Measurements from ENCODE around the gene SYNDIG1. TPM values are rescaled to one million over a fixed set of nuclear protein-coding genes. Genes with fewer than 3 reads are reported as not detected.

The SYNDIG1 gene
- total RNA-seq, 4 donors from 2014 or later: 0.45 TPM; not detected in 3

DNA sequence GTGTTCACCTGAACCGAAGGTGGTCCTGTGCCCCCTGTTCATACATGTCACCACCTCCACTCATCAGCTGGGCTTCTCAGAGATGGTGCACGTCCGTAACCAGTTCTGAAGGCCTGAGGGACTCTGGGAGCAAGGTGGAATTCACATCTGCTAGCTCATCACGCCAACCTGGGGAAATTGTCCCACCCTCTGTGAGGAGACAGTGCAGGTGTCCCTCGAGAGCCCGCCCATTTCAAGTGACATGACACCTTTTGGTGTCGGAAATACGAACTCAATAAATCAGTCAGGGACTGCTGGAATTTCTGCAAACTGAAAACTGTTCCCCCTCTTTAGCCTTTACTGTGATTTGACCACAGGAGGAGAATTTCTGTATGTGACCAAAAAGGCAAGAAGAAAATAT is 99.4 kb downstream of the SYNDIG1 start:
- TF ChIP-seq, protein P1, sequence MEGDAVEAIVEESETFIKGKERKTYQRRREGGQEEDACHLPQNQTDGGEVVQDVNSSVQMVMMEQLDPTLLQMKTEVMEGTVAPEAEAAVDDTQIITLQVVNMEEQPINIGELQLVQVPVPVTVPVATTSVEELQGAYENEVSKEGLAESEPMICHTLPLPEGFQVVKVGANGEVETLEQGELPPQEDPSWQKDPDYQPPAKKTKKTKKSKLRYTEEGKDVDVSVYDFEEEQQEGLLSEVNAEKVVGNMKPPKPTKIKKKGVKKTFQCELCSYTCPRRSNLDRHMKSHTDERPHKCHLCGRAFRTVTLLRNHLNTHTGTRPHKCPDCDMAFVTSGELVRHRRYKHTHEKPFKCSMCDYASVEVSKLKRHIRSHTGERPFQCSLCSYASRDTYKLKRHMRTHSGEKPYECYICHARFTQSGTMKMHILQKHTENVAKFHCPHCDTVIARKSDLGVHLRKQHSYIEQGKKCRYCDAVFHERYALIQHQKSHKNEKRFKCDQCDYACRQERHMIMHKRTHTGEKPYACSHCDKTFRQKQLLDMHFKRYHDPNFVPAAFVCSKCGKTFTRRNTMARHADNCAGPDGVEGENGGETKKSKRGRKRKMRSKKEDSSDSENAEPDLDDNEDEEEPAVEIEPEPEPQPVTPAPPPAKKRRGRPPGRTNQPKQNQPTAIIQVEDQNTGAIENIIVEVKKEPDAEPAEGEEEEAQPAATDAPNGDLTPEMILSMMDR (IDR thresholded peaks at IDR 0.05): no peak
- no peak for TF ChIP-seq POLR2A (IDR thresholded peaks at IDR 0.05)
- WGBS, 2 donors: 45 to 71% methylated on average over 8 of the region's 8 CpGs
- DNase-seq (ENCODE audit: low spot score in 2 of 2): no peak
- no peak overlapping the region for H3K4me3 ChIP-seq (ENCODE audit: low read depth, poor library complexity, severe bottlenecking)
- intact Hi-C loops (cut with DNase I; ENCODE audit: low total_unique reads): no loop called here

DNA sequence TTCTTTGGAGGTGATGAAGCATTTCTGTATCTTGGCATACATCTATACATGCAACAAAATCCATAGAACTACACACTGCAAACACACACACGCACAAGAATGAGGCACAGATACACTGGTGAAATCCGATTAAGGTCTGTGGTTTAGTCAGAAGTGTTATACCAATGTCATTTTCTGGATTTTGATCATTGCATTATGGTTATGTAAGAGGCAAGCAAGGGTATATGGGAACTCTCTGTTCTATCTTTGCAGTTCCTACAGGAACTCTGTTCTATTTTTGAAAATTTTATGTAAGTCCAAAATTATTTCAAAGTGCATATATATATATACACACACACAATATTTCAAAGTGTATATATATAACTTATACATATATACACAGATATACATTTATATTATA is 101.7 kb downstream of the SYNDIG1 start:
- 79 to 85% methylated on average over 2 of the region's 2 CpGs for WGBS, 2 donors
- intact Hi-C loops (cut with DNase I; ENCODE audit: low total_unique reads): no loop called here

DNA sequence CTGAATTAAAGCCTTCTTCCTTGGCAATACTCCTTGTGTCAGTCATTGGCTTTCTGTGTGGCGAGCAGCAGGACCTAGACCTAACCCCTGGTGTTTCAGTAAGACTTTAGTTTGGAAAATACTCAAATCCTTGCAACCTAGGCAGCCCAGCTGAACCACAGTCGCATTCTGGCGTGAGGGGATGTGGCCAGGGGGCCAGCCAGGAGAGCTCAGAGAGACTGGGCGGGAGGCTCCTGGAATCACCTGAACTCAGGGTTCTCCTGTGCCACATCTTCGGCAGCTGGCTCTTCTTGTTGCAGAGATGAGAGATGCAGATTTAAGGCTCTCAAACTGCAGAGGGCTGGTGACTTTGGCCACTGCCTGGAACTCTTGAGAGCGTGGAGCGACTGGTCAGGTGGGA is 102.7 kb downstream of the SYNDIG1 start:
- no peak for DNase-seq (ENCODE audit: low spot score in 2 of 2)
- no peak overlapping the region for H3K4me3 ChIP-seq (ENCODE audit: low read depth, poor library complexity, severe bottlenecking)
- intact Hi-C loops (cut with DNase I; ENCODE audit: low total_unique reads): no loop called here
- WGBS, 2 donors: 87 to 91% methylated on average over 7 of the region's 7 CpGs
- TF ChIP-seq, protein P1 (IDR thresholded peaks at IDR 0.05): no peak
- no peak for TF ChIP-seq POLR2A (IDR thresholded peaks at IDR 0.05)

More for the DNA sequence above, 101.7 kb downstream of the SYNDIG1 start:
- DNase-seq (ENCODE audit: low spot score in 2 of 2): no peak
- TF ChIP-seq POLR2A (IDR thresholded peaks at IDR 0.05): no peak
- TF ChIP-seq, protein P1 (IDR thresholded peaks at IDR 0.05): no peak
- no peak overlapping the region for H3K4me3 ChIP-seq (ENCODE audit: low read depth, poor library complexity, severe bottlenecking)

DNA sequence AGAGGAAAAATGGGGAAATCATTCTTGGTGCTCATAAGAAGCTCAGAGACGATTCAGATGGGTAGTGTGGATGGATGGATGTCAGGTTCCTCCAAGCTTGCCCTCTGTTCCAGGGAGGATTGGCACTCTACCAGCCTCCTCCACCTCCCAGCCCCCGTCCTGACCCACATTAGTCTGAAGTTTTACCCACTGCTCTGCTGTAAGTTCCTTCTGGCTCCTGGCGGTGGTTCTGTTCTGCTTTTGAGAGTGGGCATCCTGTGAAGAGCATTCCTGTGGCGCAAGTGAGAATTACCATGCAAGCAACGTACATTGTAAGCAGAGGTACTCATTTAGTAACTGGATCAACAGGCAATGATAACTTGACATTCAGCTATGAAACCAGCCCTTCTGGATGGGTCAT is 103.4 kb downstream of the SYNDIG1 start:
- WGBS, 2 donors: 80 to 84% methylated on average over 5 of the region's 5 CpGs
- TF ChIP-seq POLR2A (IDR thresholded peaks at IDR 0.05): no peak
- TF ChIP-seq, protein P1 (IDR thresholded peaks at IDR 0.05): no peak
- intact Hi-C loops (cut with DNase I; ENCODE audit: low total_unique reads): no loop called here
- no peak for DNase-seq (ENCODE audit: low spot score in 2 of 2)
- H3K4me3 ChIP-seq (ENCODE audit: low read depth, poor library complexity, severe bottlenecking): no peak overlapping the region

DNA sequence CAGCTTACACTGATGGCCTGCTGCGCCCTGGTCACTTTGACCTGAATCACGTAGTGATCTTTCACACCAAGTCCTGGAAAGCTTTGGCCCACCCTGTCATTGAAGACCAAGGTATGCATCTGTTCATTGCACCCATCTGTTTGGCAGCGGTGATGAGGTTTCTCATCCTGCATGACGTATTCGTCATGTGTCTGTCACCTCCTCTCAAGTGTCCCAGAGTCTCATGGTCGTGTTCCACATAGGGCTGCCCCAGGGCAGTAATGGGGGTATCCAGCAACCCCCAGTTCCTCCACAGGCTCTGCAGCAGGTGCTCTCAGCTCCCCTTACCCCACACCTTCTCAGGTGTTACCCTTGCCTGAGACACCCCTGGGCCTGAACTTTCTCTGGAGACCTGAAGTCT is 104.1 kb downstream of the SYNDIG1 start:
- 82 to 84% methylated on average over 6 of the region's 6 CpGs for whole genome bisulfite sequencing, 2 donors
- no peak for TF ChIP-seq POLR2A (IDR thresholded peaks at IDR 0.05)
- TF ChIP-seq, protein P1 (IDR thresholded peaks at IDR 0.05): no peak
- H3K4me3 ChIP-seq (ENCODE audit: low read depth, poor library complexity, severe bottlenecking): no peak overlapping the region
- DNase-seq (ENCODE audit: low spot score in 2 of 2): no peak
- intact Hi-C loops (cut with DNase I; ENCODE audit: low total_unique reads): no loop called here

DNA sequence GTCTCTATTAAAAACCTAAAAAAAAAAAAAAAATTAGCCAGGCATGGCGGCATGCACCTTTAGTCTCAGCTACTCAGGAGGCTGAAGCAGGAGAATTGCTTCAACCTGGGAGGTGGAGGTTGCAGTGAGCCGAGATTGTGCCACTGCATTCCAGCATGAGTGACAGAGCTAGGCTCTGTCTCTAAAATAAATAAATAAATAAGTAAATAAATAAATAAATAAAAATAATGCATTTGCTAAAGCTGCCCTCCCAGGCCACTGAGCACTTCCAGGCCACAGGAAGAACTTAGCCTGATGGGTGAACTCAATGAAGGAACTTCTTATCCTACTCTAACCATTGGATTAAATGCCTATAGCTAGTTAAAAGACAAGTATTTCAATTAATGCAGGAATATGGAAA is 104.9 kb downstream of the SYNDIG1 start:
- DNase-seq (ENCODE audit: low spot score in 2 of 2): no peak
- intact Hi-C loops (cut with DNase I; ENCODE audit: low total_unique reads): no loop called here
- TF ChIP-seq, protein P1 (IDR thresholded peaks at IDR 0.05): no peak
- no peak for TF ChIP-seq POLR2A (IDR thresholded peaks at IDR 0.05)
- no peak overlapping the region for H3K4me3 ChIP-seq (ENCODE audit: low read depth, poor library complexity, severe bottlenecking)
- 86 to 88% methylated on average over 2 of the region's 2 CpGs for WGBS, 2 donors

Measured in lower leg skin (tissue), 4 donors.